ENCODE data around the gene INTS3. TPM values are rescaled to one million over a fixed set of nuclear protein-coding genes. Genes with fewer than 3 reads are reported as not detected.

Gene INTS3
- total and polyA plus RNA-seq, 10 of the 15 experiments (the other 5 are each of a cell fraction or from before 2014, with no cell fraction given) = 12.6 to 87.4 (median 30.8) TPM

- TF ChIP-seq TCF12 (IDR thresholded peaks at IDR 0.05; ENCODE audit: low read depth, low read length) (no peak), BRCA1 (IDR thresholded peaks at IDR 0.05; ENCODE audit: low read depth, low read length) (no peak), JUNB (IDR thresholded peaks at IDR 0.05) (0 out of 2 replicates have a peak, but pooled peaks have one; percentile 22), PAX5 (IDR thresholded peaks at IDR 0.05; ENCODE audit: borderline replicate concordance, low read depth, low read length) (0 out of 2 replicates have a peak, but pooled peaks have one; percentile 48), IKZF1 (conservative IDR thresholded peaks at IDR 0.05) (peak; percentile 77; the same call in 1 of the 2 replicates), YY1 (IDR thresholded peaks at IDR 0.05; ENCODE audit: low read depth, low read length) (0 out of 2 replicates have a peak, but pooled peaks have one; percentile 9)
Observed at GRCh38 chr1:153734396-153735089, 6.7 kb downstream of the INTS3 start (continued).

- ATAC-seq = no peak
- BruUV-seq (replicated peaks) = TSS peak; percentile 22
- peak overlapping the region; percentile 21; the same call in 1 of the 2 replicates for H3K9ac ChIP-seq (ENCODE audit: control insufficient read depth, insufficient read depth, low read length)
- intact Hi-C loops (cut with micrococcal nuclease; ENCODE audit: unreplicated experiment) (no loop called here), in situ Hi-C loops (cut with MboI) (no loop called here)
- no peak overlapping the region for H3K4me3 ChIP-seq
- no peaks in the 10 kb centered on the region for H3K27me3 ChIP-seq (replicated peaks in 1 of 2; ENCODE audit: control insufficient read depth in 2 of 2, insufficient read depth in 2 of 2, low read length in 1 of 2)
- no peak for DNase-seq (ENCODE audit: low read depth, low spot score)
- H2AFZ ChIP-seq (ENCODE audit: control insufficient read depth, low read depth, low read length) = no peak overlapping the region
- H3K27ac ChIP-seq (ENCODE audit: control insufficient read depth, insufficient read depth) = peak overlapping the region; percentile 82
- no peaks in the 10 kb centered on the region; the same call in 2 of the 3 replicates for H3K9me3 ChIP-seq (replicated peaks; ENCODE audit: control insufficient read depth, insufficient read depth, low read length)
- CTCF ChIA-PET = interaction anchor here (0.7 to 7.0 kb wide), 9 partner anchors 8 to 163 kb away, joined by 3 to 63 read pairs (median 3); partner anchors contain the start of gene NPR1
- peaks cover 33% of the 10 kb centered on the region for H3K4me1 ChIP-seq (ENCODE audit: control insufficient read depth, insufficient read depth, low read length)
- POLR2A ChIA-PET = interaction anchor here (1.0 to 8.7 kb wide), 3 partner anchors 8 to 101 kb away, joined by 3 to 184 read pairs (median 4); no protein-coding TSS in a partner anchor
- peaks cover 0 to 10% of the 10 kb centered on the region in 2 experiments; a peak in 1 of 4 replicates for H3K36me3 ChIP-seq (ENCODE audit: control insufficient read depth in 2 of 2, insufficient read depth in 2 of 2, low read length in 1 of 2)
- SMC1A ChIA-PET (ENCODE audit: uncharacterized antibody, unreplicated experiment) = interaction anchor here (0.9 to 10.3 kb wide), 12 partner anchors 8 to 252 kb away, joined by 3 to 144 read pairs (median 4); partner anchors contain the start of gene CHTOP
- no peak for FAIRE-seq
- peaks cover 23% of the 10 kb centered on the region for H3K79me2 ChIP-seq (ENCODE audit: control insufficient read depth, insufficient read depth, low read length)
- H4K20me1 ChIP-seq (ENCODE audit: control insufficient read depth, insufficient read depth) = no peaks in the 10 kb centered on the region
- RAD21 ChIA-PET (ENCODE audit: unreplicated experiment) = interaction anchor here (0.8 to 8.5 kb wide), 6 partner anchors 8 to 199 kb away, joined by 3 to 139 read pairs (median 3); partner anchors contain the start of genes S100A2 and S100A6
- 60% methylated on average over 3 of the region's 3 CpGs for WGBS (ENCODE audit: insufficient coverage, insufficient replicate concordance, low lambda C conversion rate, missing lambda C conversion rate)
- peak overlapping the region; percentile 65 for H3K4me2 ChIP-seq (ENCODE audit: control insufficient read depth, insufficient read depth)
- no peak for TF ChIP-seq NR2C1 (IDR thresholded peaks at IDR 0.05)
- 0 out of 2 replicates have a peak, but pooled peaks have one; percentile 44 for TF ChIP-seq ZNF217 (IDR thresholded peaks at IDR 0.05)
- TF ChIP-seq DPF2 (IDR thresholded peaks at IDR 0.05) = 0 out of 2 replicates have a peak, but pooled peaks have one; percentile 6
- no peak for TF ChIP-seq PRDM15 (CRISPR knock-in tag; IDR thresholded peaks at IDR 0.05)
- TF ChIP-seq MLLT1 (IDR thresholded peaks at IDR 0.05) = 0 out of 2 replicates have a peak, but pooled peaks have one; percentile 41
- no peak for TF ChIP-seq CTCF (IDR thresholded peaks at IDR 0.05 in 2 of 3, conservative IDR thresholded peaks at IDR 0.05 in 1 of 3; ENCODE audit: control insufficient read depth in 2 of 3, extremely low read depth in 1 of 3, insufficient read depth in 1 of 3, low read depth in 3 of 3, low read length in 3 of 3)
- 0 out of 2 replicates have a peak, but pooled peaks have one; percentile 65 for TF ChIP-seq NBN (IDR thresholded peaks at IDR 0.05)
- 0 out of 2 replicates have a peak, but pooled peaks have one; percentile 13 for TF ChIP-seq NFIC (IDR thresholded peaks at IDR 0.05; ENCODE audit: low read depth, low read length)
Observed at GRCh38 chr1:153735090-153735420, 7.2 kb downstream of the INTS3 start.

Measured in GM12878 (cell line).